Endothelial cell of umbilical vein (primary cell): Measurements from ENCODE around the gene SRRD. TPM values are rescaled to one million over a fixed set of nuclear protein-coding genes. Genes with fewer than 3 reads are reported as not detected.

Experiments
- Bru-seq: library from RNA; stranded (reverse); fragments of 400-500 nt; gene quantifications from one replicate; lab custom pipeline; 2021; lab: Mats Ljungman, UMichigan
- BruChase-seq, 2 experiments: library from RNA; stranded (reverse); fragments of 400-500 nt; gene quantifications; one replicate each; lab custom pipeline; 2021; lab: Mats Ljungman, UMichigan
- BruUV-seq: library from RNA; stranded (reverse); fragments of 400-500 nt; replicated peaks from 2 replicates; lab custom pipeline; 2021; lab: Mats Ljungman, UMichigan
- CTCF ChIA-PET: fragments of 300-600, 350-600 bp; sonication (Branson Sonifier 250); formaldehyde crosslinking; loops from one replicate; lab custom pipeline; 2021; ENCODE audit warnings: antibody characterized with exemption, inconsistent platforms; lab: Charles Lee
- POLR2A ChIA-PET: fragments of 300-600, 350-600 bp; sonication (Branson Sonifier 250); formaldehyde crosslinking; loops from one replicate; lab custom pipeline; 2021; ENCODE audit warnings: antibody characterized with exemption, inconsistent platforms; lab: Charles Lee
- DNase-seq: peaks from one replicate; pipeline ENCODE4 v3.0.0-alpha.2; 2011; ENCODE audit warnings: low read depth, low spot score
- FAIRE-seq: peaks from 2 replicates; lab custom pipeline; 2011; peaks lifted over from hg19 to GRCh38; lab: Jason Lieb, UNC
- H2AFZ ChIP-seq: 2 replicates; pipeline ENCODE4 v1.6.0; 2012; ENCODE audit warnings: low read depth, low read length, control low read depth, inconsistent platforms
- H3K27ac ChIP-seq: 2 replicates; pipeline ENCODE4 v1.5.1; 2011; ENCODE audit warnings: low read depth, mild to moderate bottlenecking, control low read depth, low read length, moderate library complexity; ENCODE audit not compliant: insufficient read depth
- H3K27me3 ChIP-seq, 2 experiments: 2 replicates each; pipeline versions ENCODE4 v1.6.0 to v1.6.1; 2011; ENCODE audit warnings: low read length in 2 of 2, mixed read lengths in 1 of 2; ENCODE audit not compliant: control insufficient read depth in 2 of 2, insufficient read depth in 2 of 2
- H3K36me3 ChIP-seq, 2 experiments: 2 replicates in 1 of 2; 3 replicates in 1 of 2; pipeline ENCODE4 v1.5.1; 2011; ENCODE audit warnings: low read length in 2 of 2, mild to moderate bottlenecking in 1 of 2, moderate library complexity in 1 of 2; ENCODE audit not compliant: control insufficient read depth in 2 of 2, insufficient read depth in 2 of 2; ENCODE audit errors: extremely low read depth in 1 of 2
- H3K4me1 ChIP-seq: 3 replicates; pipeline ENCODE4 v1.5.1; 2011; ENCODE audit warnings: mild to moderate bottlenecking, low read length; ENCODE audit not compliant: control insufficient read depth, insufficient read depth; ENCODE audit errors: extremely low read depth
- H3K4me2 ChIP-seq: 2 replicates; pipeline ENCODE4 v1.6.1; 2011; ENCODE audit warnings: low read length, control low read depth, mixed read lengths; ENCODE audit not compliant: insufficient read depth
- H3K4me3 ChIP-seq, 3 experiments: fragments of 200-600 bp in 1 of 3; sonication (generic), shearing (Covaris generic) in 1 of 3; replicated peaks in 1 of 3; 2 replicates each; pipeline ENCODE4 v1.5.1; 2011 to 2016; ENCODE audit warnings: control low read depth in 3 of 3, low read length in 3 of 3, mild to moderate bottlenecking in 2 of 3, inconsistent platforms in 1 of 3, low read depth in 1 of 3, moderate library complexity in 1 of 3; ENCODE audit not compliant: insufficient read depth in 1 of 3
- H3K79me2 ChIP-seq: 2 replicates; pipeline ENCODE4 v1.6.0; 2012; ENCODE audit warnings: low read length, inconsistent platforms; ENCODE audit not compliant: control insufficient read depth, insufficient read depth
- H3K9ac ChIP-seq: replicated peaks from 2 replicates; pipeline ENCODE3; 2011; ENCODE audit warnings: low read length, control low read depth; ENCODE audit not compliant: insufficient read depth; ENCODE audit errors: extremely low read depth
- H3K9me1 ChIP-seq: replicated peaks from 3 replicates; pipeline ENCODE4 v1.6.0; 2011; ENCODE audit warnings: mild to moderate bottlenecking, low read length; ENCODE audit not compliant: control insufficient read depth, insufficient read depth; ENCODE audit errors: extremely low read depth
- H3K9me3 ChIP-seq: replicated peaks from 2 replicates; pipeline ENCODE4 v1.5.1; 2012; ENCODE audit warnings: low read length, inconsistent platforms; ENCODE audit not compliant: control insufficient read depth, insufficient read depth
- H4K20me1 ChIP-seq: replicated peaks from 2 replicates; pipeline ENCODE3; 2011; ENCODE audit warnings: mild to moderate bottlenecking, low read length; ENCODE audit not compliant: control insufficient read depth, insufficient read depth; ENCODE audit errors: extremely low read depth
- FOS ChIP-seq: IDR thresholded peaks from 2 replicates; pipeline ENCODE4 v1.6.1; 2011; ENCODE audit warnings: mild to moderate bottlenecking, low read length, moderate library complexity, borderline replicate concordance; ENCODE audit not compliant: insufficient read depth
- JUN ChIP-seq: IDR thresholded peaks from 2 replicates; pipeline ENCODE4 v1.6.1; 2011; ENCODE audit warnings: borderline replicate concordance, low read depth; ENCODE audit not compliant: insufficient read length, insufficient read depth
- MAX ChIP-seq: IDR thresholded peaks from 2 replicates; pipeline ENCODE4 v1.6.1; 2011; ENCODE audit not compliant: insufficient read depth, insufficient read length
- MYC ChIP-seq: IDR thresholded peaks from one replicate; pipeline ENCODE4 v1.6.1; 2011; ENCODE audit warnings: mild to moderate bottlenecking, low read depth, low read length
- POLR2A ChIP-seq: IDR thresholded peaks from 2 replicates; pipeline ENCODE4 v1.6.1; 2012; ENCODE audit warnings: low read depth, mild to moderate bottlenecking, control low read depth, low read length
- POLR2AphosphoS5 ChIP-seq: IDR thresholded peaks from 2 replicates; pipeline ENCODE4 v1.6.1; 2012; ENCODE audit warnings: low read depth, mild to moderate bottlenecking, control low read depth, low read length, moderate library complexity; ENCODE audit not compliant: insufficient read depth
- dilution Hi-C: fragments of 300-500 bp; cut with MboI; formaldehyde crosslinking; loops from one replicate; pipeline ENCODE4 v1.15.0; 2019; ENCODE audit warnings: low sequenced_read_pairs; ENCODE audit not compliant: extremely low pct_ligation_motif_present
- intact Hi-C: fragments of 100-400 bp; cut with micrococcal nuclease; formaldehyde crosslinking; loops from one replicate; pipeline ENCODE4 v1.10.0; 2022
- long read RNA-seq: library from polyadenylated mRNA; stranded (forward); transcript quantifications from one replicate; pipeline ENCODE4 v2.0.0, GENCODE V29; 2021
- polyA minus RNA-seq, 3 experiments: library from RNA; depleted of rRNA, polyadenylated mRNA; stranded (reverse); fragments of >200 nt; gene quantifications; 1 replicate in 1 of 3; 2 replicates in 2 of 3; pipeline ENCODE4 v1.2.3, GENCODE V29; 2011
- polyA plus RNA-seq, 4 experiments: library from polyadenylated mRNA; depleted of rRNA in 3 of 4; stranded (reverse) in 3 of 4; unstranded in 1 of 4; fragments of >200 nt; gene quantifications; 2 replicates each; pipeline versions ENCODE4 v1.2.1 to v1.2.3, GENCODE V29; 2011 to 2012; ENCODE audit warnings: missing spikeins in 1 of 4
- total RNA-seq: library from RNA; stranded (reverse); gene quantifications from 2 replicates; pipeline ENCODE4 v1.2.3, GENCODE V29; 2021

SRRD gene
- 24.2 and 28.5 TPM in 2 replicates for total RNA-seq
- 21.4 and 23.4 TPM in 2 replicates for polyA plus RNA-seq
- 27.3 and 34.9 TPM in 2 replicates for polyA plus RNA-seq (2011; cell fraction: cytosol; rRNA removed)
- polyA plus RNA-seq (2011; cell fraction: nucleus; rRNA removed): 20.3 and 27.4 TPM in 2 replicates
- 25.5 and 32.5 TPM in 2 replicates for polyA plus RNA-seq (2012)
- polyA minus RNA-seq: 23.4 and 38.2 TPM in 2 replicates
- polyA minus RNA-seq (2011; cell fraction: cytosol; rRNA and poly(A)+ RNA removed): 4.9 TPM
- 9.4 and 9.9 TPM in 2 replicates for polyA minus RNA-seq (2011; cell fraction: nucleus; rRNA and poly(A)+ RNA removed)
- Bru-seq, nascent RNA: percentile 79 among the genes with signal in this experiment
- BruChase-seq, experiment 1, labeled RNA remaining after a 6-hour chase: percentile 78 among the genes with signal in this experiment
- BruChase-seq, experiment 2, labeled RNA remaining after a 2-hour chase: percentile 81 among the genes with signal in this experiment
- long read RNA-seq, full-length matches to known transcripts: 101 of 117 reads
- long read RNA-seq, partial matches to known transcripts: 1 of 117 reads
- long read RNA-seq, other reads (novel, unspliced or antisense): 15 of 117 reads

GRCh38 chr22:26483439-26484359, at the start of gene SRRD, which contains the start of gene HPS4:
SRRD (plus strand) TSS chr22:26483877; CDS start chr22:26483891, 14 bp downstream.
HPS4 (minus strand) TSS chr22:26483783; CDS start chr22:26481762, 2,021 bp downstream.
- Histone ChIP-seq H2AFZ (peak within 1 kb of the TSS; percentile 71), H4K20me1 (no peaks in the 10 kb centered on the region), H3K9me1 (no peaks in the 10 kb centered on the region), H3K27me3 (no peaks in the 10 kb centered on the region), H3K9ac (peak within 1 kb of the TSS; percentile 98), H3K4me2 (peak within 1 kb of the TSS; percentile 92), H3K27ac (peak within 1 kb of the TSS; percentile 86), H3K4me1 (peaks cover 23% of the 10 kb centered on the region), H3K4me3 (peak within 1 kb of the TSS; percentile 80 to 97 (median 92)), H3K9me3 (no peaks in the 10 kb centered on the region), H3K79me2 (peaks cover 49% of the 10 kb centered on the region), H3K36me3 (peaks cover 5% of the 10 kb centered on the region in 2 experiments)
- TSS peak; percentile 58 for BruUV-seq
- peak; percentile 79 for FAIRE-seq
- intact Hi-C loops (no loop called here), dilution Hi-C loops (no loop called here)
- peak; percentile 89 for DNase-seq
- TF ChIP-seq POLR2AphosphoS5 (peak; percentile 82), MYC (no peak), POLR2A (peak; percentile 83), MAX (peak; percentile 60), FOS (no peak), JUN (peak; percentile 22)
- ChIA-PET CTCF (interaction anchor here (1.0 to 2.0 kb wide), 6 partner anchors 12 to 119 kb away, joined by 3 to 10 read pairs (median 4); no protein-coding TSS in a partner anchor), POLR2A (interaction anchor here (0.5 to 1.9 kb wide), 4 partner anchors 17 to 120 kb away, joined by 3 to 13 read pairs (median 4); partner anchors contain the start of gene TFIP11)
